Lower leg skin (tissue), 3 donors: ENCODE data around the gene DIP2C.

Experiments used
- CTCF ChIP-seq, 3 donors: fragments of 450-650 bp; IDR thresholded peaks; one replicate each; pipeline ENCODE4 v1.5.1; 2016; ENCODE audit warnings: antibody characterized with exemption in 3 of 3, mild to moderate bottlenecking in 3 of 3, moderate library complexity in 2 of 3
- POLR2A ChIP-seq, 2 donors: fragments of 450-650 bp; IDR thresholded peaks; one replicate each; pipeline ENCODE4 v1.6.1; 2016 to 2017; ENCODE audit warnings: antibody characterized with exemption in 2 of 2, mild to moderate bottlenecking in 1 of 2, moderate library complexity in 1 of 2

GRCh38 chr10:591646-592045 lies 97.8 kb downstream of the DIP2C start:
- TF ChIP-seq CTCF (IDR thresholded peaks at IDR 0.05) (no peak), POLR2A (IDR thresholded peaks at IDR 0.05) (no peak)
